ENCODE results near the gene QKI. TPM values are rescaled to one million over a fixed set of nuclear protein-coding genes. Genes with fewer than 3 reads are reported as not detected.

QKI gene
- total and polyA plus RNA-seq, 2 of the 8 experiments (the other 6 are each of a cell fraction or from before 2014, with no cell fraction given), result 181 to 183 TPM

GRCh38 chr6:163390770-163391169, 23.7 kb upstream of the QKI start:
- Histone ChIP-seq H3K4ac (replicated peaks; ENCODE audit: insufficient read length, low read depth, low read length) (no peak overlapping the region), H3K27me3 (replicated peaks in 1 of 4; ENCODE audit: control insufficient read depth in 3 of 4, extremely low read depth in 1 of 4, insufficient read depth in 3 of 4, low read length in 3 of 4) (no peaks in the 10 kb centered on the region), H2BK5ac (ENCODE audit: low read depth, low read length) (no peak overlapping the region), H3K79me2 (ENCODE audit: control insufficient read depth in 1 of 2, insufficient read depth in 2 of 2, low read length in 2 of 2) (no peaks in the 10 kb centered on the region), H2BK20ac (ENCODE audit: low read length) (no peak overlapping the region), H4K8ac (ENCODE audit: extremely low read depth, insufficient read depth, low read length) (no peak overlapping the region), H3K18ac (ENCODE audit: extremely low read depth, low read length) (no peak overlapping the region), H3K79me1 (ENCODE audit: low read depth, low read length) (no peaks in the 10 kb centered on the region), H4K91ac (replicated peaks; ENCODE audit: insufficient read length, low read length) (no peak overlapping the region), H3K56ac (replicated peaks; ENCODE audit: insufficient read length, low read depth, low read length) (no peak overlapping the region), H4K5ac (ENCODE audit: insufficient read length, low read depth, low read length) (no peak overlapping the region), H3K23me2 (ENCODE audit: low read depth, low read length) (no peaks in the 10 kb centered on the region), H3K27ac (ENCODE audit: low read depth, low read length) (no peak overlapping the region), H3K9me3 (ENCODE audit: insufficient read depth in 2 of 2, low read depth in 1 of 2, low read length in 1 of 2) (no peaks in the 10 kb centered on the region), H2BK15ac (ENCODE audit: low read length) (no peak overlapping the region), H2BK12ac (ENCODE audit: low read depth, low read length) (no peak overlapping the region), H2BK120ac (replicated peaks; ENCODE audit: low read depth, low read length) (no peak overlapping the region), H3K23ac (ENCODE audit: insufficient read length) (no peak overlapping the region), H2AK5ac (ENCODE audit: low read depth, low read length) (no peak overlapping the region), H3K14ac (ENCODE audit: insufficient read length) (no peak overlapping the region), H3K9ac (replicated peaks in 1 of 4; ENCODE audit: extremely low read depth in 1 of 4, low read depth in 3 of 4, low read length in 3 of 4) (no peak overlapping the region), H3K4me1 (replicated peaks in 1 of 4; ENCODE audit: control insufficient read depth in 3 of 4, insufficient read depth in 4 of 4, low read length in 3 of 4) (peaks cover 0 to 2% (median 0%) of the 10 kb centered on the region in 4 experiments; a peak in 1 of 7 replicates), H2AFZ (ENCODE audit: low read length) (no peak overlapping the region), H3K4me2 (ENCODE audit: insufficient read depth in 1 of 2, low read depth in 2 of 2, low read length in 2 of 2) (no peak overlapping the region), H3K4me3 (ENCODE audit: extremely low read depth in 1 of 4, insufficient read depth in 2 of 4, low read depth in 3 of 4, low read length in 4 of 4) (no peak overlapping the region), H3K36me3 (ENCODE audit: control insufficient read depth in 2 of 4, insufficient read depth in 4 of 4, low read length in 3 of 4) (no peaks in the 10 kb centered on the region), H4K20me1 (replicated peaks in 1 of 2; ENCODE audit: control insufficient read depth in 1 of 2, insufficient read depth in 2 of 2, low read length in 2 of 2) (no peaks in the 10 kb centered on the region)
- TF ChIP-seq TEAD4 (IDR thresholded peaks at IDR 0.05; ENCODE audit: low read depth, low read length) (no peak), HDAC6 (IDR thresholded peaks at IDR 0.05; ENCODE audit: low read depth, low read length) (no peak), BRCA1 (IDR thresholded peaks at IDR 0.05; ENCODE audit: low read depth, low read length) (no peak), SIX5 (IDR thresholded peaks at IDR 0.05; ENCODE audit: low read depth, low read length) (no peak), POU5F1 (IDR thresholded peaks at IDR 0.05; ENCODE audit: low read depth, low read length) (no peak), KDM4A (IDR thresholded peaks at IDR 0.05; ENCODE audit: low read depth, low read length, severe bottlenecking) (no peak), SUZ12 (IDR thresholded peaks at IDR 0.05; ENCODE audit: low read length) (no peak), ATF3 (IDR thresholded peaks at IDR 0.05; ENCODE audit: insufficient read depth, low read depth, low read length) (no peak), SP2 (IDR thresholded peaks at IDR 0.05; ENCODE audit: low read length) (no peak), SIN3A (conservative IDR thresholded peaks at IDR 0.05 in 1 of 2, IDR thresholded peaks at IDR 0.05 in 1 of 2; ENCODE audit: low read depth in 1 of 2, low read length in 2 of 2) (no peak), EZH2 (IDR thresholded peaks at IDR 0.05; ENCODE audit: low read depth, low read length, severe bottlenecking) (no peak), FOSL1 (IDR thresholded peaks at IDR 0.05; ENCODE audit: insufficient read depth, low read depth, low read length) (no peak)
- ChIA-PET POLR2A (ENCODE audit: partially characterized antibody) (no interaction called here), CTCF (ENCODE audit: partially characterized antibody) (interaction anchor here (1.3 kb wide), 1 partner anchor 12 kb away, joined by 3 read pairs; no protein-coding TSS in a partner anchor)
- no peak for FAIRE-seq
- no peak for DNase-seq (ENCODE audit: low read depth in 1 of 2, low spot score in 2 of 2)
- 78% methylated on average over 1 of the region's 1 CpG; no CpG with 5 or more reads in 1 of the 2 experiments for WGBS, 2 experiments (ENCODE audit: extremely low coverage in 1 of 2, insufficient coverage in 1 of 2, insufficient read length in 1 of 2, insufficient replicate concordance in 2 of 2, low coverage in 1 of 2, low lambda C conversion rate in 2 of 2, missing lambda C conversion rate in 1 of 2)
